Measurements from ENCODE around the gene NOL4L.
A peak's percentile ranks its signal among the peaks of the same experiment; 100 is the strongest.
"Not testable (repeated sequence)": the region's sequence is repeated elsewhere in the genome, so short reads cannot be mapped to it uniquely, and the experiment has no call there.

The NOL4L gene

DNA sequence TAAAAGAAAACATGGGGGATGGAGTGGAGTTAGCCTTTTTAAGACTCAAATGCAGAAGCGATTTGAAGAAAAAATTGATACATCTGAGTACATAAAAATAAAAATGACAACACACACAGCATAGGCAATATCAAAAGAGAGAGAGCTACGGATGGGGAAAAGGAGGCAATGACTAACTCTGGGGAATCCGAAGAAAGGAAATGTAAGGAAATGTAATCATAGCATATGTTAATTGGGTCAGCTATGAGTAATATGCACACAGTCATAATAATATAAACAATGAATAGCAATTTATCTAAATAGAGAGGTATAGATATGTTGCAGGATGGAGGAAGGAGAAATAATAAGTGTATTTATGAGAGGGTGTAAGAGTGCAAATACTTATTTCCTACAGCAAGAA lies 83.4 kb downstream of the NOL4L start:
- no peak for DNase-seq

DNA sequence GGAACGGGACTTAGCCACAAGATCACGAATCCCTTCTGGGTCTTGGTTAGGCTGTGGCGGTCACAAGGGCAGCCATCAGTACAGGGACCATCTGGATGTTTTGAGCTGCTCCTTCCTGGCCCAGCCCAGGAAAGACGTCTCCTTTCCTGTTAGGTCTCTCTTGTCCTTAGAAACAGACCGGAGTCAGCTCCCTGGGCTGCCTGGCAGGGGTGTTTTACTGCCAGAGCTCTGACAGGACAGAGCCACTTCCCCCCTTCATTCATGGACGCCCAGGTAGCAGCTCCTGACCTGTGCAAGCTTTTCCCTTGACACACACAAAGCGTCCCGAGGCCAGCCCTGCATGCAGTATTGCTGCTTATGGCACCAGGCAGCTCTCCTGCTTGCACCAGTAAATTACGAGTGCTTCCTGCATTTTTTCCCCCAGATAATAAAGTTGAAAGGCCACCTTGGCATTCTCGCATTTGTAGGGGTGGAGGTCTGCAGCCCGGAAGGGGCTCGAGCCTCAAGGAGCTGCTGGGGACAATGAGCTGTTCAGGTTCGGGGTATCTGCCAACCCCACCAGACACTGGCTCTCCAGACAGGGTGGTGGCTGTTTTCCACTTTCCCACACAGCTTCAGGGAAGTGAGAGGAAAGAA lies 87.4 kb downstream of the NOL4L start:
- DNase-seq = no peak

DNA sequence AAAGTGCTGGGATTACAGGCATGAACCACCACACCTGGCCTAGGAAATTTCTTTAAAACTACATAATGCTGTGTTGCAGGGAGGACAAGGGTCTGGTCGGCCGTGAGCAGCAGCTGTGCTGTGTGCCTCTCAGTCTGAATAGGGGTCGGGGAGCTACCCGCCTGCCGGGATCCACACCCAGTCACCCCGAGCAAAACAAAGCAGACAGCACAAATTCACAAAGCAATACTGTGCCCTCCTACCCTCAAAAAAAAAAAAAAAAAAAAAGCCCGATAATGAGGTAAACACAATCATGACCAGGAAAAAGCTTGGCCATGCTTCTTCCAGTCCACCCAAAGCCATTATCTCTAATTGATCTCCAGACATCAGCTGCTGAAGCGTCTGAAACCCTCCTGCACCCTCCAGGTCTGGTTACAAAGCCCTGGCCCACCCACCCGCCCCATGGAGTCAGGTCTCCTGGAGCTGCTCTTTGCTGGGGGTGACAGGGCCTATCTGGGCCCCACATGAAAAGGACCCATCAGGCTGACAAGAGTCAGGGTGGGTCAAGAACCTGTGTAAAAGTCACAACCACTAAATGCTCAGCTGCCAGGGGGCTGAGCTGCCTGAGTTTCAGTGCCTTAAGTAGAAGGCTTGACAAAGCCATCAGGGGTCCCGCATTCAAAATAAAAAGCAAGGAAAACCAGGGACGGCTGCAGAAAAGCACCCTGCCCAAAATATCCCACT lies 88.2 kb downstream of the NOL4L start:
- DNase-seq = no peak

DNA sequence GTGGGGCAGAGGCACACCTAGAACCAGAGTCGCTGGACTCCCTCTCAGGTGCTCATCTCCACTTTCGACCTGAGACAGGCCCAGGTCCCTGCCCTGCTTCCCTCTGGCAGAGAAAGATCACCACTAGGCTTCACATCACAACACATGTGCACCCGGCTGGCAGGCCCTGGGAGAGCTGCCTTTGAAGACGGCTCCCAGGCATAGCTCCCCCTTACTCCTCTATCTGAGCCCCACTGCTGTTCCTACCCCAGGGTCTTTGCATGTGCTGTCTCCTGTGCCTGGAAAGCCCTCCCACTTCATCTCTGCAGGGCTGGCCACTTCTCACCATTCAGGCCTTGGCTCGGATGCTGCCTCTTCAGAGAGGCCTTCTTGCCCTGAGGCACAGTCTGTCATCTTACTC lies 89.2 kb downstream of the NOL4L start:
- DNase-seq = no peak

DNA sequence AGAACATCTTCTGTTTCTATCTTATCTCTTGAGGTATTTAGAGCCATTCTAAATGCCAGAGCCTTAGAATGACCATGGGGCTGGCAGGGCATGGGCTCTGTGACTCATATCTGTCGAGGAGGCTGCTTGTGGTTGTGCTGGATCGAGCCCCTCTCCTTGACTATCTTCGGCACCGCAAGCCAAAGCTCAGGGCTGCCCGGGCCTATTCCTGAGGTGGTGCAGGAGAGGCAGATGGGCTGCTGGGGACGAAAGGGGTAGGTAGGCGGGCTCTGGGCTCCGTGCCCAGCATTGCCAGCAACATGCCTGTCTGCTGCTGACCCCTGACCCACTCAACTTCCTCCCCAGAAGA lies 89.9 kb downstream of the NOL4L start:
- no peak for DNase-seq

DNA sequence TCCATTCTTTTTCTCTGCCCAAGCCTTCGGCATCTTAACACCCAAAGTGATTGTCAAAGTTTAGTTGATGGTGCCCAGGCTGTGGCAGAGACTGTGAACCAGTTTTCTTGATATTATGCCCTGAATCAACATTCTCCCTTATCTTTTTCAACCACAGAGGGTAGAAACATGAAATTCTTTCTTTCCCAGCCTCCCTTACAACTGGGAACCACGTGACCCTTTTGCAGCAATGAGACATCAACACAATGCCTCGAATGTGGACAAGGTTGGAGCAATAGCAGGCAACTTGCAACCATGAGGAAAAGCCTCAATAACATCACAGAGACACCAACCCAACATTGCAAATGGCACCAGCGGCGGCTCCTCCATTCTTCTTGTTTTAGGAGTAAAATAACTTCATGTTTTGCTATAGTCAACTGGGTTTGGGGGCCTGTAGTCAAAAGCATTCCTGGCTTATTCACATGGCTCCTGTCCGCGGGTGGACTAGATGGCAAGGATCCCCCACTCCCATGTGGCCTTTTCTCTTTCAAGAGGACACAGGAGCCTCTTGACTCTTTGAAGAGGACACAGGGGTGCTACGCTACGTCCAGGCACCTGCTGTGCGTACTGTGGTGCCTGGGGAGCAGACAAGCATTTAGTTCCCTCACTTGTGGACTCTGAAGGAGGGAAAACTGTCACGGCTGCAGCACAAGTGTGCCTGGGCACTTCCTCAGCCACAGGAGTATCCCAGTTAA lies 90.5 kb downstream of the NOL4L start:
- no peak for DNase-seq

DNA sequence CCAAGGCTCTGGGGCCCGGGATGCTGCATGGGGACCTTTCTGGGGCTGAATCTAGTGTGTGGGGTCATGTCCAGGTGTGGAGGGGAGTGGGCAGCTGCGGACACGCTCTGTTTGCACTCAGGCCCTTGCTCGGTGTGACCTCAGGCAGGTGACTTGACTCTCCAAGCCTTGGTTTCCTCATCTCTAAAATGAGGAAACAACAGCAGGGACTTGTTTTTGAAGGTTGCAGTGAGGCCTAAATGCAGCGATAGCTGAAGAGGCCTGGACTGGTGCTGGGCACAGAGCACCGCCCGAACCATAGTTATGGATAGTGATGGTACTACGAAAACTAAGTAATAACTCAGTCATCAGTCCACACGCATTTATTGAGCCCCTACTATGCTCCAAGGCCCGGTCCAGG lies 91.8 kb downstream of the NOL4L start:
- no peak for DNase-seq

DNA sequence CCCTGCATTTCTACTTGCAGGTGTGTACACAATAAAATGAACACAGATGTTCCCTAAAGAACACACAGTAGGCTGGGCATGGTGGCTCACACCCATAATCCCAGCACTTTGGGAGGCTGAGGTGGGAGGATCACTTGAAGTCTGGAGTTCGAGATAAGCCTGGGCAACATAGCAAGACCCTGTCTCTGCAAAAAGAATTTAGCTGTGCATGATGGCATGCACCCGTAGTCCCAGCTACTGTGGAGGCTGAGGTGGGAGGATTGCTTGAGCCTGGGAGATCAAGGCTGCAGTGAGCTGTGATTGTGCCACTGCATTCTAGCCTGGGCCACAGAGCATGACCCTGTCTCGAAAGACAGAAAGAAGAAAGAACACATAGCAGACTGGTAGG lies 93.4 kb downstream of the NOL4L start:
- DNase-seq = not testable (repeated sequence)

DNA sequence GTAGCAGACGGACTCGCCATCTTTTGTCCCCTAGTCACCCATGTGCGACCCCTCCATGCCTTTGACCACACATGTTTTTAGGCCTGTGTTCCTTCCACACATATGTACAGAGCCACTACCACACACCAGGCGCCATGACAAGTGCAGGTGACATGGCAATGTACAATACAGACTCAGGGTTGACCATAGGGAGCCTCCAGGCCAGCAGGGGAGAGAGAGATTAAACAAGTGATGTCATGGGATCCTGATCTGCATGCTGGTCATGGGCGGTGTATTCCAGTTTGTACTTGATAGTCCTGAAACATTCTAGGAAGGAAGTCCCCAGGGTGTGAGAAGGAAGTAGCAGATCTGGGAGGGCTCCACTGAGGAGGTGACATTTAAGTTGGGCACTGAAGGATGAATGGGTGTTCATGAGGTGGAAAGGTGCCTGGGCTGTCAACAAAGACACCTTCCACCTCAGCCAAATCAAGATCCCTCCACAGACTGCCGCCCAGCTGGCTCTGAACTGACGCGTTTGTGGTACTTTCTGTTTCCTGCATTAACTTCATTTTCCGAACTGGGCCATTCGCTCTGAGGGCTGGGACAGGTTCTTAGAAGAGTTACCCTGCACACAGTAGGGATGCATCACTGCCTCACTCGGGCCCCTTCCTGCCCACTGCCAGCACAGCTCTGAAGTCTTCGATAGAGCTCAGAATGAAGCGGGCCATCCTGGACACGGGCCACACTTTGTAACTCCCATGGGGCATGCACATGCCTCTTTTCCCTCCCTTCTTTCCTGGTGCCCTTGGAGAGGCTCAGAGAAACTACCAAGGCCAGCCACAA lies 94.0 kb downstream of the NOL4L start:
- DNase-seq = no peak

DNA sequence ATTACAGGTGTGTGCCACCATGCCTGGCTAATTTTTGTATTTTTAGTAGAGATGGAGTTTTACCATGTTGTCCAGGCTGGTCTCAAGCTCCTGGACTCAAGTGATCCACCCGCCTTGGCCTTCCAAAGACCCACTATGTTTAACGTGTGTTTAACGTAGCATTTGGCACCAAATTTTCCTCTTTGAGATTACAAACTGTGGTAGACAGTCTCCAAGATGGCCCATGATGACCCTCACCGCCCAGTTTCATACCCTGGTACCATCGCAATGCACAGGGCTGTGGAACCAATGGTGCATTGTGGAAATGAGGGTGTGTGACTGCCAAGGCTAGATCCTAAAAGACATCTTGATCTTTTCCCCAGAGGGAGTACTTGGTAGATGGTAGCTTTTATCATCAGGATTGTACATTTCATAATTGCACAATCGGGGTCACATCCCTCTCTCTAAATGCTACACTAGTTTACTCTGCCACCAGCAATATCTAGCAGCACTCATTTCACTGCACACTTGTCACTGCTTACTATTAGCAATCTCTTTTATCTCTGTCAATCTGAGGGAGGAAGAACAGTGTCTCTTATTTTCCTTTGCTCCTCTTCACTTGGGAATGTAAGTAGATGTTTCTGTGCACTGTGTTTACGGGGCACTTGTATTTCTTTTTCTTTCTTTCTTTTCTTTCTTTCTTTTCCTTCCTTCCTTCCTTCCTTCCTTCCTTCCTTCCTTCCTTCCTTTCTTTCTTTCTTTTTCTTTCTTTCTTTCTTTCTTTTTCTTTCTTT lies 96.9 kb downstream of the NOL4L start:
- no peak for DNase-seq

DNA sequence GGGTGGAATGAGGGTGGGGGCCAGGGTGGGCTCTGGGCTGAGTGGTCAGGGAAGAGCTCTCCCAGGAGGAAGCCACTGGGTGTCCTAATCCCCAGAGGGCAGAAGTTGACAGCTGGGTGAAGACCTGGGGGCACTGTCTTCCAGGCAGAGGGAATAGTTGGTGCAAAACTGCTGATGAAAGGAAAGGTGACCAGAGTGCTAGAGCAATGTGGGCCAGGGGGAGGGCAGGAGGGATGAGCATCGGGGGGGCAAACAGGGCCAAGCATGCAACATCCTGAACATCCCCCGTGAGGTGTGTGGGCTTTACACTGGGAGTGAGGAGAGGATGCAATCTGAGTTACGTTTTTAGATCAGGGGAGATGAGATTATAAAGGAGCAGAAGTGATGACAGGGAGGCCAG lies 97.8 kb downstream of the NOL4L start:
- no peak for DNase-seq

DNA sequence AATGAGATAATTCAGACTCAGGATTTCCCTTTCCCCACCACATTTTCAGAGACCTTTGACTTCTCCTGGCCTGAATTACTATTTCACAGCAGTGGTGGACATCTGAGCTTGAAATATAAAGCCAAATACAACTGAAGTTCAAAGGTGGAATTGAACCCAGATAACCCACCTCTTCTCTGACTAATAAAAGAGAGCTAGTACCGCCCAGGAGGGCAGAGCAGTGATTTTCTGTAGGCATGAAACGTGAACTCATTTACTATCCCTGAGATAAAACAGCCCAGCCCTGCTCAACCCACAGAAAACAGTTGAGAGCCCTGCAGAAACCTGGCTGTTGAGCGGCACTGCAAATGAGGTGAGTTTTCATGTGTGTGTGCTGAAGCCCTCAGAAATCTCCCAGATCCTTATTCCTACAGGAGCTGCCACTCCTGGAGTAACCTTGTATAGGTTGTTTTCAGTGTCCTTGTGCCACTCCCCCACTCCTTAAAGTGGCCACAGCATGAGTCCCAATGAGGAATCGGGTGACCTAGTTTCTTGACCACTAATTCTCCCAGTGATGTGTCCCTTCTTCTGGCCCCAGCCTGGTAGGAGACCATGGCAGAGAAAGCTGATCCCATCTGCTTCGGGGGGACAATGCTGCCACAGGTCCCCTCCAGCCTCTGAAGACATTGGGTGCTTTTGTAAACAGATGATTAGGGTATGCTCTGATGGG lies 99.2 kb downstream of the NOL4L start:
- DNase-seq = no peak

DNA sequence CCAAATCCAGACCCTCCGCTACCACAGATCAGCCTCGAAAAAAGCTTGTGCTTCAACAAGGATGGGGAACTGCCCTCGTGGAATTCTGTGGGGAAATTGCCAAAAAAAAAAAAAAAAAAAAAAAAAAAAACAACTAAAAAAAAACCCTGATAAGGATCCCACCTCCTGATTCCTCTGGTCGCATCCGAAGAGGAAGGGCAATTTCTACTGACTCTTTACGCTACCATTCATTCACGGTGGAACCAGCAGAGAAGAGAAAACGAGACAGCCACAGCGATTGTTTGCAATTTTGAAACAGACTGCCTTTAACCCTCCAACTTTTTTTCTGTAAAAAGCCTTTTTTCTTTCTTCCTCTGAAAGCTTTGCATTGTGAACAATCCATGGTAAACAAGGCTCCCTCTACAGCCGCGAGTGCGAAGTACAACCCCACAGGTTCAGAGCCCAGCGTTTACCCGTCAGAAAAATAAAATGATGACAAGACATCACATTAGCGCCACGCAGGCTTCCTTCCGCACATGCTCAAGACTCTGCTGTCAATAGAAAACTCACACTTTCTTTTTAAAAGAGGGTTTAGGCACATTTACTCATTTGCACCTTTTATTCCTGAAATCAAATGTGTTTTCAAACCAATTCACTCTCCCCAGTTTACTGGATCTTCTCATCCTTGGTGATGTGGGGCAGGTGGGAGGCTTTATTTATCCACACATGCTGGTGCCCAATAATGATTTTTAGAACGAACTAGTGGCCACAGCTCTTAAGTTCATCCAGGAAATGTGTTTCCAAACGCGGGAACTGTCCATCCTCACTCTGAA lies 100.0 kb downstream of the NOL4L start:
- peak in 1 of 2 experiments; percentile 24 for DNase-seq

DNA sequence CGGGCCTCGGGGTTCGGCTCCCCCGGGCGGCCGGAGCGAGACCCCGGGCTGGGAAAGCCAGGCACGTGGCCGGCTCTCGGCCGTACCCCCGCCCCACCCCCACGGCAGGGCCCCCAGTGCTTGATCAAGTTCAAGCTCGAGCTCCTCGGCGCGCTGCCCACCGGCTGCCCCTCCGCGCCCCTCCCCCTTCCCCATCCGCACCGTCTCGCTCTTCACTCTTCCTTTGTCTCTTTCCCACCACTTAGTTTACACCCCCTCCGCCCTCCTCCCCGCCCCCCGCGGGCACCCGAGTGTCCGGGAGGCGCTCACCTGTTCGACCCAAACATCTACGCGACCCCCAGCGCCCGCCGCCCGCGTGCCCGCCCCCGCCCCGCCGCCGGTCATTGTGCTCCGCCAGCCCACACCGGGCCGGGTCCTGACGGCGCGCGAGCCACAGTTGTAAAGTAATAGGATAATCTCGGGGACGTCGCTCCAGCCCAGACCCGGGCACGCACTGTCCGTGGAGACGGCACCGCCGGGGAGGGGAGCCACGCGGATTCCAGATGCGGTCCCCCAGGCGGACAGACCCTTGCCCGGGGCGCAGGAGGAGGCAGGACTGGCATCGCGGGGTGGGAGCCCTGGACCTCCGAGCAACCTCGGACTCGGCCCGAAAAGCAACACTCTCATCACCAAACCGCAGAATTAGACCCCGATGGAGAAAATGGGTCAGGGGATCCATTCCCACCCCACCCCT lies 100.7 kb downstream of the NOL4L start:
- DNase-seq = no peak

DNA sequence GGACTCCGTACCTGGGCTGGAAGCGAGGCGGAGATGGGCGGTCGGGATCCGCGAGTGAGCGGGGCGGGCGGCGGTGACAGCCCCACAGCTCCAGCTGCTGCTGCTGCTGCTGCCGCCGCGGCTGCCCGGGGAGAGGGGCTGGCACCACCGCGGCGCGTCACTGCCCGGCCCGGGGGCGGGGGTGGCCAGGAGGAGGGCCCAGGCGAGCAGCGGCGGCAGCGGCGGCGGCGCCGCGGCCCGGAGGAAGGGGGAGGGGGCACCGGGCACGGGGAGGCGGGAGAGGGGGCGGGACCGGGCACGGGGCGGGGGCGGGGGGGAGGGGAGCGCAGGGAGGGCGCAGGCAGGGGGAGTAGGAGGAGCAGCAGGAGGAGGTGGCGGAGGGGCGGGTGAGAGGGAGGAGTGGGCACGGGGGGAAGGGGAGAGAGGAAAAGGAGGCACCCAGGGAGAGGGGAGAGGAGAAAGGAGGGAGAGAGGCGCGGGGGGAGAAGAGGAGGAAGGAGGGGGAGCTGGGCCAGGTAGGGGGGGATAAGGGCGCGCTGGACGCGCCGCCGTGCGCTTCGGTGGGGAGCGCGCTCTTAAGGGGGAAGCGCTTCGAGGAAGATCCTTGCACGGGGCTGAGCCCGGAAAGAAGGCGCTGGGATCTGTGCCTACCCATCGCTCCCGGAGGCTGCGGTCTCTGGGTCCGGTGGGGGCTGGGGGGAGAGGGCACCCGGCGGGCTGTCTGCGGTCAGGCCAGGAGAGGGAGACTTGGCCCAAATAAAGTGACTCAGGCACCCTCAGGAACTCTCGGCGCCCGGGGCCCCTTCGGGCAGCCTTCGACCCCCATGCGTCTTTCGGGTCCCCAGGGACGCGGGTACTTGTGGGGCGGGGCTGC lies 101.5 kb downstream of the NOL4L start:
- DNase-seq = peak; percentile 81 to 93

DNA sequence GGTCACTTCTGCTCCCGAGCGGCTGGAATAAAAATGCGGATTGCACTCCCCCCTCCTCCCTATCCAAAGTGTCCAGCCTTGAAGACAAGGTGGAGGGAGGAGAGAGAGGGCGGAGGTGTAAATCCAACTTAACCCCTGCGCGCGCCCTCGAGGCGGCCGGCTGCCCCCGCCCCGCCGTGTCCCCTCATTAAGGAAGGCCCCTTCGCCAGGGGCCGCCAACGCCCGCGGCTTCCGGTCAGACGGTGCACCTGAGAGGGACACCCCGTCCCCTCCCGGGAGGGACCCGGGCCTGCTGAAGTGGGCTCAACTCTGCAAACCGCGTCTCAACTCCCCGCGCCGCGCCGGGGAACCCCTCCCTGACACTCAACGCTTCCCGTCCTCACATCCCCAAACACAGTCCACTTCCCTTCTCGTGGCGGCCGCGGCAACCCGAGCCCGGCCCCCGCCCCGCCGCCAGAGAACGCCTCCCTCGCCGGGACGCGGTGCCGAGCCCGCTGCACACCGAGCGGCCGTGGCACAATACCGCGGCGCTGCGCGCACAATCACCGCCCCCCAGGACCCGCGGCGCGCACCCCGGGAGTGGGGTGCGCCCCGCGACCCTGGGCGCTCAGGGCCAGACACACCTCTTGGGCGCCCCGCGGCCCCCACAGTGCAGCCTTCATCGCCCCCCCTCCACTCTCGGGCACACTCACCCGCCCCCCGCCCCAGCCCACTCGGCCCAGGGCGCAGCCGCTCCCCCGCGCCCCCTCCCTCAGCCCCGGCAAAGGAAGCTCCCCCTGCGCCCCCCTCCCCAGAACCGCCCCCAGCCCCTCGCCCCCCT lies 102.5 kb downstream of the NOL4L start:
- no peak for DNase-seq

DNA sequence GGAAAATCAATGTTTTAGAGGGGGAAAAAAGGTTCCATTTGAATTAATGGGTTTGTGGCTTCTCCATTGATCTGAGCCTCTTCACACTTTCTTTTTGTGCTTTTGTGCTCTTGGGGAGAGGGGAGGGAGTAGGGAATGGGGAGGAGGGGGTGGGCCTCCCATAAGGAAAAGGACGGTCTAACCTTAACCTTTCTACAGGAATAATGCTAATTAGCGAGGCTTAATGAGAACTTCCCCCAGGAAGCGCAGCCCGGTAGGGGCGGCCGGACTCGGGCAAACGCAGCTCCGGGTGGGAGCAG lies 103.0 kb downstream of the NOL4L start:
- no peak for DNase-seq

DNA sequence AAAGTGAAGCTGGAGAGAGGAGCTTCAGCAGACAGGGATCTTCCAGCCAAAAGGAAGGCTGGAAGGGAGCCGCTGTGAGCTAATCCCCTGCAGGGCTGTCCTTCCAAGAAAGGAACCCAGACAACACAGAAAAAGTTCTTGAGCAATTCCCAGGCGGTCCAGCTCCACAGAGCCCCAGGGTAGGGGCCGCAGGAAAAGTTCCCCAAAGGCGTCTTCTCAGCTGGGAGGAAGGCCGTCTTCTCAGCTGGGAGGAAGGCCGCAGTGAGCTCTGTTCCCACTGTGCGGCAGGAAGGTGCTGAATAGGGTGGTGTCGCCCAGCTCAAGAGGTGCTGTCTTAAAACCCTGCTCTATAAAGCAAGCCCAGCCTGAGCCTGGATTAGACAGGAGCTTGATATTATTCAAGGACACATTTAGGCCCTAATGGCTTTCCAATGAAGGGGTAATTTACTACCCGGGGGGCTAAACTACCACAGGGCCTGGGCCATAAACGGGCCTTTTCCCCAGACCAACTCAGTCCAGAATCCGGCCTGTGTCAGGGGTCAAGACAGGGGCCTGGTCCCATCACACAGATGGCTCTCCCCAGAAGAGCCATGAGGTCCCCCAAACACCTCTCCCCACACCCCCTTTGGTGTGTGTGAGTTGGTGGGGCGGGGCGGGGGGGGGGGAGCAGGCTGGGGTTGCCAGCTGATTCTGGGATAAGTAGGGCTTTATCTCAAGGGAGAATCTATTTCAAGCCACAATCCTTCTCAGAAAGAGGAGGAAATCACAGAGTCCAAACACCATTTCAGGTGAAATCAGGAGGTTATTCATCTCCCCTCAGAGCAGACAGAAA lies 103.6 kb downstream of the NOL4L start:
- no peak for DNase-seq
